DMS 273 treated with DMSO at 0.1 percent for 48 hours (cell line): ENCODE data around the gene HACD2.
"Not testable (repeated sequence)": the region's sequence is repeated elsewhere in the genome, so short reads cannot be mapped to it uniquely, and the experiment has no call there.

Experiments
- DNase-seq: peaks from one replicate; lab custom pipeline; 2025; lab: John Stamatoyannopoulos, UW

Gene HACD2

GRCh38 chr3:123611674-123612073, 26.8 kb upstream of the HACD2 start:
- not testable (repeated sequence) for DNase-seq

- DNase-seq = no peak
Measured at GRCh38 chr3:123611082-123611481, 26.2 kb upstream of the HACD2 start.

- no peak for DNase-seq
Measured at GRCh38 chr3:123610331-123610730, 25.5 kb upstream of the HACD2 start.

GRCh38 chr3:123609063-123609462, 24.2 kb upstream of the HACD2 start:
- no peak for DNase-seq

- no peak for DNase-seq
Measured at GRCh38 chr3:123608263-123608937, 23.5 kb upstream of the HACD2 start.

GRCh38 chr3:123606527-123606926, 21.7 kb upstream of the HACD2 start:
- DNase-seq = no peak

GRCh38 chr3:123605789-123606234, 21.0 kb upstream of the HACD2 start:
- DNase-seq = no peak

- DNase-seq = not testable (repeated sequence)
Measured at GRCh38 chr3:123603153-123603552, 18.3 kb upstream of the HACD2 start.

GRCh38 chr3:123602325-123602724, 17.5 kb upstream of the HACD2 start:
- DNase-seq = no peak

- DNase-seq = not testable (repeated sequence)
Measured at GRCh38 chr3:123600863-123601262, 16.0 kb upstream of the HACD2 start.

GRCh38 chr3:123597561-123597960, 12.7 kb upstream of the HACD2 start:
- DNase-seq = no peak

- no peak for DNase-seq
Measured at GRCh38 chr3:123595396-123596180, 10.7 kb upstream of the HACD2 start.

- DNase-seq = no peak
Measured at GRCh38 chr3:123593381-123593780, 8.5 kb upstream of the HACD2 start.

GRCh38 chr3:123590685-123591450, 6.0 kb upstream of the HACD2 start:
- DNase-seq = no peak

- DNase-seq = no peak
Measured at GRCh38 chr3:123587401-123587800, 2.5 kb upstream of the HACD2 start.

- no peak for DNase-seq
Measured at GRCh38 chr3:123586968-123587367, 2.1 kb upstream of the HACD2 start.

- peak; percentile 80 for DNase-seq
Measured at GRCh38 chr3:123586131-123586530, 1.3 kb upstream of the HACD2 start.

- DNase-seq = no peak
Measured at GRCh38 chr3:123584284-123584987, 417 bp downstream of the HACD2 start.

GRCh38 chr3:123583561-123583960, 1.3 kb downstream of the HACD2 start:
- DNase-seq = no peak

- DNase-seq = no peak
Measured at GRCh38 chr3:123582315-123582714, 2.5 kb downstream of the HACD2 start.

- no peak for DNase-seq
Measured at GRCh38 chr3:123576122-123576521, 8.7 kb downstream of the HACD2 start.

- DNase-seq = no peak
Measured at GRCh38 chr3:123571973-123572365, 12.9 kb downstream of the HACD2 start.
